Activated CD4-positive, alpha-beta T cell treated with anti-CD3 and anti-CD28 coated beads, Interleukin-10, Interleukin-2, amounts not matched to agents 100 ng/mL and 50 ng/mL, durations not matched to agents 16 hours and 8 hours (primary cell): ENCODE measurements around the gene NRXN2.
"Not testable (repeated sequence)": the region's sequence is repeated elsewhere in the genome, so short reads cannot be mapped to it uniquely, and the experiment has no call there.

Experiments used
- DNase-seq: peaks from one replicate; pipeline ENCODE4 v3.0.0-alpha.2; 2020

Gene NRXN2

GRCh38 chr11:64720167-64720566 lies 2.8 kb downstream of the NRXN2 start:
- DNase-seq: no peak

DNA sequence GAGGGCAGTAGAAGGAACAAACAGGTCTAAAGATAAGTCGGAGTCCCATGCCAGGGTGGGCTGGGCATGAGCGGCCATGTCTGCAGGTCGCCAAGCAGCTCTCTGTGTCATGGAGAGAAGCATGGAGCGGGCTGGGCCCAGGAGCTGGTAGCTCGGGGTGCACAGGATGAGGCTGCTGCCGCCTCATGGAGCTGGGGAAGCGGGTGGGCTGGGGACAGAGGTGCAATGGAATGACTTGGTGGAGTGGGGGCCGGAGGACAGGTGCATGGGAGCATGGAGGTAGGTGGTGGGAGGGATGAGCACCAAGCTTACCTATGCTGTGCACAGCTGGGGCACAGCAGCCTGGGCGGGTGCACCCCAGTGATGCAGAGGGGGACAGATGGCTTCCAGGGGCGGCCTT lies 3.6 kb downstream of the NRXN2 start:
- no peak for DNase-seq

DNA sequence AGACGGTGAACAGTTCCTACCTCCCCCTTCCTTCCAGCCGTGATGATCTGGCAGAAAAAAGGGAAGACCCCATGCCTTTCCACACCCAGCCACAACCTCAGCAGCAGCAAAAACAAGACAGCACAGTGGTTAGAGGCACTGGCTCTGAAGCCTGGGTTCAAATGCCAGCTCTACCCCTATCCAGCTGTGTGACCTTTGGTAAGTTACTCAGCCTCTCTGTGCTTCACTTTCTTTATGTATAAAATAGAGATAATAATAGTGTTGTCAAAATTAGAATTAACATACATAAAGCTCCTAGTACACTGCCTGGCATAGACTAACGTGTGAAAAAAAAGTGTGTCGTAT lies 4.2 kb downstream of the NRXN2 start:
- DNase-seq: no peak

DNA sequence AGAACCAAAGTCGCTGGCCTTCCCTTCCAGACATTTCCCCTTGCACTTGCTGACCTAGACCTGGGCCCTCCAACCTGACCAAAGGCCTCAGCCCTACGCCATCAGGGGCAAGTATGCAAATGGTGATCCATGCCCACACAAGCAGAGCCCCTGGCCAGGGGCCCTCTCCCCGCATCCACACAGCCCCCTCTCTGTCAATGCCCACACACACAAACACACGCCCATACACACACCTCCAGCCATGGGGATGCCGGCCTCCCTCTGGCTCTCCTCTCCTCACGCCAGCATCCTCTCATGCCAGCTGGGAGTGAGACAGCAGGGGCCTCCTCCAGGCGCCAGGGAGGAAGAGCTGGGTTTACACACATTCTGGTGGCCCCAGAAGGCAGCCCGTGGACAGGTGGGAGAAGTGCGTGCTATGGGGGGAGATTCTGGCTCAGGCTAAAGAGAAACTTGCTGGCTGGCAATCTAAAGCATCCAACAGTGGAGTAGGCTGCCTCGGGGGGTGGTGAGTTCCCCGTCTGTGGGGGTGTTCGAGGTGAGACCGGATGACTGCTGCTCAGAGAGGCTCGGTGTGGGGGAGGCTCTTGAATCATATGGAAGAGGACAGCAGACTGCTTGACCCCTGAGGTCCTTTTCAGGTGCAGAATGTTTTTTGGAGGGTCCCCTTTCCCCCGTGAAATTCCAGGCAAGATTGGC lies 4.8 kb downstream of the NRXN2 start:
- no peak for DNase-seq

DNA sequence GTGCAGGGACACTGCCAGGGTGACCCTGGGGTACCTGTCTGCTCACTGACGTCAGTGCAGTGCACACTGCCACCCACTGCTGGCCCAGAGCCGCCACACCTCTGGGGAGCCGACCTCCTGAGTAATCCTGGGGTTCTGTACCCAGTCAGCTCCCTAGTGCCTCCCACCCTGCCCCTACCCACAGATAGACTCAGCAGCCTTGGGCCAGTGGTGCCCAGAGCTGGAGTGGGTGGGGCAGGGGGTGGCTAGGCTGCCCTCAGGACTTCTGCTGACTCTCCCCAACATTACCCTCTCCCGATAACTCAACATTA lies 5.8 kb downstream of the NRXN2 start:
- no peak for DNase-seq

- no peak for DNase-seq
Observed at GRCh38 chr11:64716473-64717267, 6.3 kb downstream of the NRXN2 start.

GRCh38 chr11:64715756-64716472 lies 7.1 kb downstream of the NRXN2 start:
- no peak for DNase-seq

- DNase-seq: no peak
Observed at GRCh38 chr11:64715110-64715509, 7.9 kb downstream of the NRXN2 start.

DNA sequence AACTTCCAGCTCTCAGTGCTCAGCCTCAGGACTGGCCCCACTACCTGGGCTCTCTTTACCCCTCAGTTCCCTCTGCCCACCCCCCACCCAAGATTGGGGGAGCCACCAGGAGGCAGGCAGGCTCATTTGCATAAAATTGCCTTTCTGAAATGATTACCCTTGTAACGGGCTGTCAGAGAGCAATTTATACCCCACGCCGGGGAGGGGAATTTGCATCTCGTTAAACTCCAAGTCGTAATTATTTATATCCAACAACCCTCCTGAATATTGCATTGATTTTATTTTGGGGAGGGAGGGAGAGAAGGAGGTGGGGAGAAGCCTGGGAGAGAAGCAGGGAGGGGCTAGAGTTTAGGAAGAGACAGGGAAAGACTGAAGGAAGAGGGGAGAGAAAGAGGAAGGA lies 8.3 kb downstream of the NRXN2 start:
- no peak for DNase-seq

GRCh38 chr11:64713781-64714363 lies 9.1 kb downstream of the NRXN2 start:
- no peak for DNase-seq

DNA sequence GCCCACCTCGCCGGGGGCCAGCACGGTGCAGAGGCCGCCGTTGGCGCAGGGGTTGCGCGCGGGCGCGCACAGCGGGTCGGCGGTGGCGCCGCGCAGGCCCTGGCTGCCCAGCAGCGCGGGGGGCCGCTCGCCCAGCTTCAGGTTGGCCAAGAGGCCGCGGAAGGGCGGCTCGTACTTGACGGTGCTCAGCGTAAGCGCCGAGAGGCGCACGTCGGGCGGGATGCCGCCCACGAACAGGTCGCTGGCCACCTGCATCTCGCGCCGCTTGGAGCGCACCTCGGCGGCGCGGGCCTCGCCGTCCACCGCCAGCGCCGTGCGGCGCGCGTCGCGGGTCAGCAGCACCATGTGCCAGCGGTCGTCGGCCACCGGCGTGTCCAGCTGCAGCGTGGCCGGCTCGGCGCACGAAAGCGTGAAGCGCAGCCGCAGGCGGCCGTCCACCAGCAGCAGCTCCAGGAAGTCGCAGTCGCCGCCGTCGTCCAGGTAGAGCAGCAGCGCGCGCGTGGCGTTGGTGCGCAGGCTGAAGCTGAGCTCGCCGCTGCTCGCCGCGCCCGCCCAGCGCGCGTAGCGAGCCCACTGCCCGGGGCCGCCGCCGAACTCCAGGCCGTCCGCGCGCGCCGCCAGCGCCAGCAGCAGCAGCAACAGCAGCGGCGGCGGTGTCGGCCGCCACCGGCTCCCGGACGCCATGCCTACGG lies 9.8 kb downstream of the NRXN2 start:
- no peak for DNase-seq

DNA sequence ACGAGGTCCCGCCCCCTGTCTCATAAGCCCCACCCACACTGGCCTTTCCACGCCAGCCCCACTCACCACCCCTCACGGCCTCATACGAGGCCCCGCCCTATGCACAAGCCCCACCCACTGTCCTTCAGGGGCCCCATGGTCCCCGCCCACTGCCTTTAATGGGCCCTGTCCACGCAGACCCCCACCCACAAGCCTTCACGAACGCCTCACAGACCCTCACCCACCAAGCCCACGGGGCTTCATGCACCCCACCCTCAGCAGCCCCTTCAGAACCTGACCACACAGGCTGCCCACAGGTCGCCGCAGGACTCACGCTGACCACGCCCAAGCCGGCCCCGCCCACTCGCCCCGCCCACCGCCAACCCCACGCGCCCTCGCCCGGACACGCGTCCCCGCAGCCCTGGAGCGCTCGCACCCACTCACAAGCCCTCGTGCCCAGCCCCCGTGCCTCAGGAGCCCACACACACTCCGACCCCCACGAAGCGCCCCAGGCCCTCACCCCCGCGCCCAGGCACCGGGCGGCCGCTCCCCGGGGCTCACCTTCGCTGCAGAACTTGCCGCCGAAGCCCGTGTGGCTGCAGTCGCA lies 10.5 kb downstream of the NRXN2 start:
- no peak for DNase-seq

DNA sequence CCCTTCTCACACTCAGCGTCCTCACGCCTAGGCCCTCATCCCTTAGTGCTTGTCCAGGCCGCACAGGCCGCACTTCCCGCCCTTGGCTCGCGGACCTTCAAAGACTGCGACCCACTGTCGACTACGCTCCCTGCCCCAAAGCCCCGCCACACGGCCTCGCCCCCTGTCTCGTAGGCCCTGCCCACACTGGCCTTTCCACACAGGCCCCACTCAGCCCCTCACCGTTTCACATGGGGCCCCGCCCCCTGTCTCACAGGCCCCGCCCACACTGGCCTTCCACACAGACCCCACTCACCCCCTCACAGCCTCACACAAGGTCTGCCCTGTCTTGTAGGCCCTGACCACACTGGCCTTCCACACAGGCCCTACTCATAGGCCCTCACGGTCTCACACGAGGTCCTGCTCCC lies 11.0 kb downstream of the NRXN2 start:
- no peak for DNase-seq

- no peak for DNase-seq
Observed at GRCh38 chr11:64711138-64711955, 11.7 kb downstream of the NRXN2 start.

DNA sequence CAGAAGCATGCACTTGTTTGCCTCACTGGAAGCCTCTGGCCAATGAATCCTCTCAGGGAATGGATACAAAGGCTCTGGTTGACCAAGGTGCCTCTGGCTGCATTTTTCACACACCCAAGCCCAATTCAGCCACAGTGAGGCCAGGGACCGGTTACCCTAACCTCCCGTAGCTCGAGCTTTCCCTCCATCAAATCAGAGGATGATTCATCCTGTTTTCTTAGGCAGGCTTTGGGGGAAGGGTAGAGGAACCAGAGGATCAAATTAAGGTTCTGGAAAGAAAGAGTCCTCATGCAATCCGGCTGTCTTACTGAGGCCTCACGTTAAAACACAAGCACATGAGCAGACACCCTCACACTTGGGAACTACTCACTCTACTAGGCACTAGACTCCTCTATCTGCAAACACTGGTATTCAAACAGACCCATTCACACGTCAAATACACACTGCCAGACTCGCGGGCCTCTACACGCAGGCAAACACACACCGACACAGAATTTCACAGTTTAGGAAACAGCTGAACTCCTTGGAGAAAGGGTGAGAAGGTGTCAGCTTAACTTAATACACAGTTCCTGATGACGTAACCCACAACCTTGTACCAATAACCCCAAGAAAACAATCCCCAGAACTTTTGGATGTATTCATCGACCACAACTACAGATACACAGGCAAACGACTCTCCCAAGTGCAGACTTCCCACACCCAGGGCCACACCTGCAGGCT lies 12.4 kb downstream of the NRXN2 start:
- no peak for DNase-seq

DNA sequence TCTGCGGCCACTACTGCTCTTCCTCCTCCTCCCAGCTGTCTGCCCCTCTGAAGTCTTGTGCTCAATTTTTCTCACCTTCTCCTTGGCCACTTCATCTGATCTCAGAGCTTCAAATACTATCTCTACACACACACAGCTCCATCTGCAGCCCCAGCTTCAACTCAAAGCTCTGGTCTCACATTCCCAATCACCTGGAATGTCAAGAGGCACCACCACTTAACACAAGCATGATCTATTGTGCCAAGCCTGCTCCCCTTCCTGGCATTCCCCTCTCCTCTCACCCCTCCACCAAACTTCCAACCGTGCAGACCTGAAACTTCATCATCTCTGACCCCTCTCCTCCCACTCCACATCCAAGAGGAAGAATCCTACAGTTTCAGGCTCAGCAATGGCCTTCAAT lies 17.5 kb downstream of the NRXN2 start:
- no peak for DNase-seq

GRCh38 chr11:64703048-64703447 lies 19.9 kb downstream of the NRXN2 start:
- DNase-seq: no peak

GRCh38 chr11:64701956-64702355 lies 21.0 kb downstream of the NRXN2 start:
- DNase-seq: not testable (repeated sequence)

- no peak for DNase-seq
Observed at GRCh38 chr11:64698427-64698826, 24.6 kb downstream of the NRXN2 start.

GRCh38 chr11:64697663-64698375 lies 25.2 kb downstream of the NRXN2 start:
- no peak for DNase-seq

- DNase-seq: no peak
Observed at GRCh38 chr11:64696045-64696444, 27.0 kb downstream of the NRXN2 start.
